Spleen (tissue), 13 donors: Measurements from ENCODE around the gene TATDN3. TPM values are rescaled to one million over a fixed set of nuclear protein-coding genes. Genes with fewer than 3 reads are reported as not detected.
A peak's percentile ranks its signal among the peaks of the same experiment; 100 is the strongest.

Experiments
- DNase-seq: peaks from one replicate; pipeline ENCODE4 v3.0.0-alpha.2; 2020
- H3K27ac ChIP-seq, 8 donors: fragments of 200-600 bp; sonication (generic) in 7 of 8; 1 replicate in 4 of 8; 2 replicates in 4 of 8; pipeline versions ENCODE4 v1.5.0 to v1.8.0; 2016 to 2021; ENCODE audit warnings: inconsistent platforms in 4 of 8, mild to moderate bottlenecking in 4 of 8, moderate library complexity in 1 of 8
- H3K27me3 ChIP-seq, 7 donors: fragments of 200-600 bp; sonication (generic) in 6 of 7; replicated peaks in 1 of 7; 1 replicate in 4 of 7; 2 replicates in 3 of 7; pipeline versions ENCODE4 v1.5.0 to v1.8.0; 2016 to 2021; ENCODE audit warnings: inconsistent platforms in 3 of 7, mild to moderate bottlenecking in 1 of 7
- H3K36me3 ChIP-seq, 6 donors: fragments of 200-600 bp; sonication (generic) in 5 of 6; 1 replicate in 4 of 6; 2 replicates in 2 of 6; pipeline versions ENCODE4 v1.5.0 to v1.8.0; 2016 to 2021; ENCODE audit warnings: inconsistent platforms in 2 of 6
- H3K4me1 ChIP-seq, 6 donors: fragments of 200-600 bp; sonication (generic) in 5 of 6; 1 replicate in 3 of 6; 2 replicates in 3 of 6; pipeline versions ENCODE4 v1.5.0 to v1.8.0; 2016 to 2021; ENCODE audit warnings: inconsistent platforms in 3 of 6
- H3K4me3 ChIP-seq, 8 donors: fragments of 200-600 bp; sonication (generic) in 7 of 8; 1 replicate in 4 of 8; 2 replicates in 4 of 8; pipeline versions ENCODE4 v1.5.0 to v1.8.0; 2016 to 2021; ENCODE audit warnings: inconsistent platforms in 4 of 8, mild to moderate bottlenecking in 4 of 8, moderate library complexity in 2 of 8
- H3K9me3 ChIP-seq, 8 donors: fragments of 200-600 bp; sonication (generic) in 7 of 8; 1 replicate in 4 of 8; 2 replicates in 4 of 8; pipeline versions ENCODE4 v1.5.0 to v1.8.0; 2016 to 2021; ENCODE audit warnings: inconsistent platforms in 4 of 8
- CTCF ChIP-seq, 11 experiments: fragments of 200-600 bp in 7 of 11; fragments of 450-650 bp in 4 of 11; sonication (generic) in 4 of 11; IDR thresholded peaks in 8 of 11; conservative IDR thresholded peaks in 3 of 11; 1 replicate in 7 of 11; 2 replicates in 4 of 11; pipeline versions ENCODE4 v1.4.0 to v1.8.0; 2016 to 2021; ENCODE audit warnings: antibody characterized with exemption in 11 of 11, inconsistent platforms in 4 of 11, mild to moderate bottlenecking in 1 of 11
- POLR2A ChIP-seq, 3 donors: fragments of 450-650 bp; IDR thresholded peaks; one replicate each; pipeline ENCODE4 v1.5.1; 2017; ENCODE audit warnings: antibody characterized with exemption in 3 of 3, mild to moderate bottlenecking in 1 of 3
- POLR2AphosphoS5 ChIP-seq, 3 donors: sonication (generic); formaldehyde crosslinking; IDR thresholded peaks; one replicate each; pipeline ENCODE4 v1.5.1; 2017; ENCODE audit warnings: antibody characterized with exemption in 3 of 3
- WGBS, 5 donors: extraction: QIAGEN DNeasy Blood & Tissue Kit in 3 of 5; methylation state at CpG; one replicate each; pipeline versions ENCODE4 v1.1.5 to v1.1.7; 2013 to 2018; 5-methylcytosine and 5-hydroxymethylcytosine counted together
- intact Hi-C: fragments of 100-400 bp; cut with DNase I; formaldehyde crosslinking; loops from one replicate; pipeline ENCODE4 v1.15.0; 2023; ENCODE audit warnings: low total_unique reads
- long read RNA-seq, 2 donors: transcript quantifications; one replicate each; lab custom pipeline, GENCODE V29; 2026
- polyA plus RNA-seq, 3 donors: library from polyadenylated mRNA; stranded (reverse); fragments of 200-250 nt; gene quantifications; one replicate each; pipeline ENCODE4 v1.2.1, GENCODE V29; 2013
- total RNA-seq, 7 donors: library from RNA; depleted of rRNA in 3 of 7; stranded (reverse); fragments of >200 nt in 3 of 7; fragmentation: NEBNext Ultra II Directional in 4 of 7; extraction: Animal tissue kit (Norgen Biotek cat#: 25700) in 4 of 7; gene quantifications; one replicate each; pipeline versions ENCODE4 v1.1.0 to v1.2.1, GENCODE V29; 2016 to 2021
- donor health status: healthy with polysubstance abuse.
- donor health status: DM: no; HTN: no; CAD: no; lungs with moderate emphysema.
- donor health status: DM: no; HTN: no; CAD: no.
- donor health status: Bipolar disorder and iron deficiency.
- donor health status: healthy.
- donor health status: DM: no; HTN: no; CAD: no.
- donor health status: DM: yes; HTN: yes; CAD: no.

TATDN3 gene
- 10 to 100 TPM; 13.5 to 28.3 (median 22.7) TPM for total RNA-seq
- 10 to 100 TPM; 13.5 to 16.9 (median 15.0) TPM for polyA plus RNA-seq
- long read RNA-seq, donor 1, partial matches to known transcripts = 0 of 5 reads
- long read RNA-seq, donor 1, other reads (novel, unspliced or antisense) = 0 of 5 reads
- long read RNA-seq, donor 2, partial matches to known transcripts = 0 of 5 reads
- long read RNA-seq, donor 2, other reads (novel, unspliced or antisense) = 0 of 5 reads

- H3K36me3 ChIP-seq = peaks cover 0 to 24% (median 8%) of the 10 kb centered on the region in 6 donors
- peak; percentile 97 for DNase-seq
- H3K27me3 ChIP-seq = no peaks in the 10 kb centered on the region
- H3K4me1 ChIP-seq = peaks cover 22 to 88% (median 57%) of the 10 kb centered on the region in 6 donors
- H3K9me3 ChIP-seq = no peaks in the 10 kb centered on the region
- WGBS, 5 donors = 0% methylated on average over 31 to 46 of the region's 46 CpGs
- H3K27ac ChIP-seq = peak within 1 kb of the TSS; percentile 92 to 97 (median 96)
- intact Hi-C loops = no loop called here
- TF ChIP-seq CTCF (IDR thresholded peaks at IDR 0.05 in 8 of 11, conservative IDR thresholded peaks at IDR 0.05 in 3 of 11) (peak in 1 of 11 experiments; percentile 24), POLR2AphosphoS5 (IDR thresholded peaks at IDR 0.05) (peak; percentile 95 to 97 (median 96)), POLR2A (IDR thresholded peaks at IDR 0.05) (peak; percentile 67 to 96 (median 84))
- H3K4me3 ChIP-seq = peak within 1 kb of the TSS; percentile 69 to 99 (median 94)
Observed at GRCh38 chr1:212791676-212792395, at the start of gene TATDN3, which contains the start of gene NSL1. Gene TATDN3, plus strand, starts transcription at chr1:212791894. Its CDS starts 28 bp downstream, at chr1:212791922. Gene NSL1, minus strand, starts transcription at chr1:212791777. Its CDS starts 14 bp downstream, at chr1:212791763.

GRCh38 chr1:212743901-212744475 lies 47.7 kb upstream of the TATDN3 start:
- Histone ChIP-seq H3K27ac (no peak overlapping the region), H3K9me3 (peaks cover 0 to 5% (median 0%) of the 10 kb centered on the region in 8 donors), H3K4me3 (no peak overlapping the region), H3K4me1 (no peaks in the 10 kb centered on the region), H3K36me3 (peaks cover 0 to 21% (median 0%) of the 10 kb centered on the region in 6 donors), H3K27me3 (no peaks in the 10 kb centered on the region)
- 68 to 85% (median 83%) methylated on average over 4 of the region's 4 CpGs for WGBS, 5 donors
- intact Hi-C loops = no loop called here
- DNase-seq = no peak
- TF ChIP-seq POLR2AphosphoS5 (IDR thresholded peaks at IDR 0.05) (no peak), CTCF (IDR thresholded peaks at IDR 0.05 in 8 of 11, conservative IDR thresholded peaks at IDR 0.05 in 3 of 11) (no peak), POLR2A (IDR thresholded peaks at IDR 0.05) (no peak)

- no peak overlapping the region for H3K4me3 ChIP-seq
- intact Hi-C loops = no loop called here
Observed at GRCh38 chr1:212745303-212745702, 46.4 kb upstream of the TATDN3 start.

More at GRCh38 chr1:212745303-212745702, 46.4 kb upstream of the TATDN3 start:
- TF ChIP-seq POLR2A (IDR thresholded peaks at IDR 0.05) (no peak), POLR2AphosphoS5 (IDR thresholded peaks at IDR 0.05) (no peak), CTCF (IDR thresholded peaks at IDR 0.05 in 8 of 11, conservative IDR thresholded peaks at IDR 0.05 in 3 of 11) (no peak)
- no peak overlapping the region for H3K27ac ChIP-seq
- H3K9me3 ChIP-seq = peaks cover 0 to 5% (median 0%) of the 10 kb centered on the region in 8 donors
- no peak for DNase-seq
- H3K36me3 ChIP-seq = peaks cover 0 to 17% (median 0%) of the 10 kb centered on the region in 6 donors
- no peaks in the 10 kb centered on the region for H3K27me3 ChIP-seq
- H3K4me1 ChIP-seq = peaks cover 9 to 11% (median 10%) of the 10 kb centered on the region in 6 donors
